ENCODE data around the gene LRPAP1. TPM values are rescaled to one million over a fixed set of nuclear protein-coding genes. Genes with fewer than 3 reads are reported as not detected.

The LRPAP1 gene
- total and polyA plus RNA-seq, 8 donors: 31.5 to 92.0 (median 52.8) TPM

Other genes with a start within 250 kb of the LRPAP1 start
- gene RGS12, start 239.4 kb downstream of the LRPAP1 start, total RNA-seq: 10 to 100 TPM in 2 of 5 donors, 1 to 10 TPM in 3; 3.5 to 51.8 (median 9.0) TPM
- 10 to 100 TPM; 18.9 to 35.2 (median 20.5) TPM for gene RGS12, start 239.4 kb downstream of the LRPAP1 start, polyA plus RNA-seq
- gene HGFAC, start 90.5 kb downstream of the LRPAP1 start, total RNA-seq: not detected
- 1 to 10 TPM in 2 of 3 donors, under 1 TPM in 1; 0.50 to 3.4 (median 1.2) TPM for gene HGFAC, start 90.5 kb downstream of the LRPAP1 start, polyA plus RNA-seq
- gene DOK7, start 69.1 kb downstream of the LRPAP1 start, total RNA-seq: 1 to 10 TPM in 3 of 5 donors, under 1 TPM in 1, not detected in 1; 0.37 to 8.1 (median 4.6) TPM
- 1 to 10 TPM; 1.7 to 5.0 (median 4.3) TPM for gene DOK7, start 69.1 kb downstream of the LRPAP1 start, polyA plus RNA-seq
- 1 to 10 TPM in 4 of 5 donors, not detected in 1; 1.0 to 3.6 (median 1.3) TPM for gene ADRA2C, start 234.0 kb upstream of the LRPAP1 start, total RNA-seq
- gene ADRA2C, start 234.0 kb upstream of the LRPAP1 start, polyA plus RNA-seq: 10 to 100 TPM in 1 of 3 donors, under 1 TPM in 1, not detected in 1; 0.31 to 12.6 TPM

Data from stomach (tissue), 8 donors.